ENCODE data around the gene CYSRT1.

DNA sequence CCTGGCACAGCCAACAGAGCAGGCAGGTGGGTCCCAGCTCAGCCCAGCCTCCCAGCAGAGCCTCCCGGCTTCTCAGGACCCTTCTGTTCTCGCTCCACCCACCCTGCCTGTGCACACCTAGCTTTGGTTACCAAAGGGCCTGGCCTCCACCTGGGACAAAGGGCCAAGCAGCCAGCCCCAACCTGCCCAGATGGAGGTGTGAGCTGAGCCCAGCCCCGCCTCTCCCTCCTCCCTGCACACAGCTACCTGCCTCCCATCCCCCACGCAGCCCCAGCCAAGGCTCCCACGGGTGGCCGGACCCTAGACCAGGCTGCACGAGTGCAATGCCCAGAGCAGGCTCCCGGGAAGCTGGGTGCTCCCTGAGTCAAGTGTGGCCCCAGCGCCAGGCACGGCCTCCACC, 30.1 kb upstream of the CYSRT1 start:
- TF ChIP-seq REPIN1 (tag by site-specific recombination; IDR thresholded peaks at IDR 0.05; ENCODE audit: low read depth): no peak
- TF ChIP-seq, protein P1, sequence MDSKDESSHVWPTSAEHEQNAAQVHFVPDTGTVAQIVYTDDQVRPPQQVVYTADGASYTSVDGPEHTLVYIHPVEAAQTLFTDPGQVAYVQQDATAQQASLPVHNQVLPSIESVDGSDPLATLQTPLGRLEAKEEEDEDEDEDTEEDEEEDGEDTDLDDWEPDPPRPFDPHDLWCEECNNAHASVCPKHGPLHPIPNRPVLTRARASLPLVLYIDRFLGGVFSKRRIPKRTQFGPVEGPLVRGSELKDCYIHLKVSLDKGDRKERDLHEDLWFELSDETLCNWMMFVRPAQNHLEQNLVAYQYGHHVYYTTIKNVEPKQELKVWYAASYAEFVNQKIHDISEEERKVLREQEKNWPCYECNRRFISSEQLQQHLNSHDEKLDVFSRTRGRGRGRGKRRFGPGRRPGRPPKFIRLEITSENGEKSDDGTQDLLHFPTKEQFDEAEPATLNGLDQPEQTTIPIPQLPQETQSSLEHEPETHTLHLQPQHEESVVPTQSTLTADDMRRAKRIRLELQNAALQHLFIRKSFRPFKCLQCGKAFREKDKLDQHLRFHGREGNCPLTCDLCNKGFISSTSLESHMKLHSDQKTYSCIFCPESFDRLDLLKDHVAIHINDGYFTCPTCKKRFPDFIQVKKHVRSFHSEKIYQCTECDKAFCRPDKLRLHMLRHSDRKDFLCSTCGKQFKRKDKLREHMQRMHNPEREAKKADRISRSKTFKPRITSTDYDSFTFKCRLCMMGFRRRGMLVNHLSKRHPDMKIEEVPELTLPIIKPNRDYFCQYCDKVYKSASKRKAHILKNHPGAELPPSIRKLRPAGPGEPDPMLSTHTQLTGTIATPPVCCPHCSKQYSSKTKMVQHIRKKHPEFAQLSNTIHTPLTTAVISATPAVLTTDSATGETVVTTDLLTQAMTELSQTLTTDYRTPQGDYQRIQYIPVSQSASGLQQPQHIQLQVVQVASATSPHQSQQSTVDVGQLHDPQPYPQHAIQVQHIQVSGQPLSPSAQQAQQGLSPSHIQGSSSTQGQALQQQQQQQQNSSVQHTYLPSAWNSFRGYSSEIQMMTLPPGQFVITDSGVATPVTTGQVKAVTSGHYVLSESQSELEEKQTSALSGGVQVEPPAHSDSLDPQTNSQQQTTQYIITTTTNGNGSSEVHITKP (tag by site-specific recombination; IDR thresholded peaks at IDR 0.05): no peak
- no peak for TF ChIP-seq SALL2 (tag by site-specific recombination; IDR thresholded peaks at IDR 0.05; ENCODE audit: borderline replicate concordance)
- TF ChIP-seq ZFP3 (tag by site-specific recombination; IDR thresholded peaks at IDR 0.05; ENCODE audit: low read depth): no peak
- peak; percentile 38; the same call in 1 of the 2 replicates for TF ChIP-seq ZNF692 (tag by site-specific recombination; IDR thresholded peaks at IDR 0.05)
- no peak for TF ChIP-seq TCF7L2 (IDR thresholded peaks at IDR 0.05; ENCODE audit: borderline replicate concordance, low read depth, low read length)
- TF ChIP-seq CTCF (tag by site-specific recombination; IDR thresholded peaks at IDR 0.05): no peak
- TF ChIP-seq REST (tag by site-specific recombination; IDR thresholded peaks at IDR 0.05): no peak
- TF ChIP-seq ZNF175 (tag by site-specific recombination; IDR thresholded peaks at IDR 0.05): no peak
- no peak for TF ChIP-seq ZNF426 (tag by site-specific recombination; IDR thresholded peaks at IDR 0.05)
- no peak for TF ChIP-seq ZBTB7A (tag by site-specific recombination; IDR thresholded peaks at IDR 0.05; ENCODE audit: low read depth)
